Fibroblast of lung (primary cell): Measurements from ENCODE around the gene ATP2A1. TPM values are rescaled to one million over a fixed set of nuclear protein-coding genes. Genes with fewer than 3 reads are reported as not detected.

Source experiments
- DNase-seq, 2 donors: peaks; one replicate each; pipeline versions ENCODE4 v3.0.0 to v3.0.0-alpha.2; 2010; ENCODE audit warnings: low read depth in 2 of 2
- H2AFZ ChIP-seq: 2 replicates; pipeline ENCODE4 v1.5.1; 2012; ENCODE audit warnings: low read length, control low read depth, inconsistent platforms
- H3K27ac ChIP-seq: 2 replicates; pipeline ENCODE4 v1.5.1; 2011; ENCODE audit warnings: low read length, control low read depth; ENCODE audit not compliant: insufficient read depth
- H3K27me3 ChIP-seq: 2 replicates; pipeline ENCODE4 v1.5.1; 2011; ENCODE audit warnings: mild to moderate bottlenecking, low read length; ENCODE audit not compliant: control insufficient read depth, insufficient read depth
- H3K36me3 ChIP-seq: 2 replicates; pipeline ENCODE4 v1.5.1; 2011; ENCODE audit warnings: low read length; ENCODE audit not compliant: control insufficient read depth, insufficient read depth
- H3K4me1 ChIP-seq: 2 replicates; pipeline ENCODE4 v1.5.1; 2011; ENCODE audit warnings: low read length; ENCODE audit not compliant: control insufficient read depth, insufficient read depth; ENCODE audit errors: extremely low read depth
- H3K4me2 ChIP-seq: 2 replicates; pipeline ENCODE4 v1.5.1; 2011; ENCODE audit warnings: low read length, control low read depth; ENCODE audit not compliant: insufficient read depth; ENCODE audit errors: extremely low read depth
- H3K4me3 ChIP-seq, 4 experiments: fragments of 200-600 bp in 1 of 4; sonication (generic) in 1 of 4; replicated peaks in 1 of 4; 2 replicates each; pipeline ENCODE4 v1.5.1; 2011 to 2016; ENCODE audit warnings: low read length in 4 of 4, low read depth in 3 of 4, mild to moderate bottlenecking in 3 of 4, control low read depth in 2 of 4, inconsistent platforms in 1 of 4, mixed read lengths in 1 of 4; ENCODE audit not compliant: insufficient read depth in 1 of 4; ENCODE audit errors: control extremely low read depth in 1 of 4
- H3K79me2 ChIP-seq: 2 replicates; pipeline ENCODE4 v1.5.1; 2012; ENCODE audit warnings: mild to moderate bottlenecking, low read length, inconsistent platforms; ENCODE audit not compliant: control insufficient read depth, insufficient read depth
- H3K9ac ChIP-seq: 2 replicates; pipeline ENCODE4 v1.5.1; 2011; ENCODE audit warnings: mild to moderate bottlenecking, low read length, control low read depth; ENCODE audit not compliant: insufficient read depth
- H3K9me3 ChIP-seq: 2 replicates; pipeline ENCODE4 v1.5.1; 2012; ENCODE audit warnings: low read depth, low read length; ENCODE audit not compliant: control insufficient read depth, insufficient read depth
- H4K20me1 ChIP-seq: 2 replicates; pipeline ENCODE4 v1.5.1; 2011; ENCODE audit warnings: low read length; ENCODE audit not compliant: control insufficient read depth, insufficient read depth; ENCODE audit errors: extremely low read depth
- EZH2 ChIP-seq: IDR thresholded peaks from 2 replicates; pipeline ENCODE4 v1.5.1; 2012; ENCODE audit warnings: low read length, control low read depth, mild to moderate bottlenecking; ENCODE audit errors: missing control alignments
- polyA plus RNA-seq, 2 donors: library from polyadenylated mRNA; depleted of rRNA in 1 of 2; stranded (reverse) in 1 of 2; unstranded in 1 of 2; fragments of >200 nt; gene quantifications; 2 replicates each; pipeline ENCODE4 v1.2.1, GENCODE V29; 2011 to 2012; ENCODE audit warnings: missing spikeins in 1 of 2
- total RNA-seq: library from RNA; depleted of rRNA; stranded (reverse); fragments of >200 nt; gene quantifications from 2 replicates; pipeline ENCODE4 v1.2.1, GENCODE V29; 2014
- TF ChIP-seq, protein P1 (sequence below), 2 donors: IDR thresholded peaks in 1 of 2; conservative IDR thresholded peaks in 1 of 2; 1 replicate in 1 of 2; 2 replicates in 1 of 2; pipeline ENCODE4 v1.5.1; 2011 to 2012; ENCODE audit warnings: low read length in 2 of 2, control low read depth in 1 of 2, inconsistent platforms in 1 of 2, low read depth in 1 of 2, mild to moderate bottlenecking in 1 of 2

The ATP2A1 gene
- total and polyA plus RNA-seq, 2 donors (not counting 1 experiment from before 2014, with no cell fraction given): 0.22 to 0.33 TPM

DNA sequence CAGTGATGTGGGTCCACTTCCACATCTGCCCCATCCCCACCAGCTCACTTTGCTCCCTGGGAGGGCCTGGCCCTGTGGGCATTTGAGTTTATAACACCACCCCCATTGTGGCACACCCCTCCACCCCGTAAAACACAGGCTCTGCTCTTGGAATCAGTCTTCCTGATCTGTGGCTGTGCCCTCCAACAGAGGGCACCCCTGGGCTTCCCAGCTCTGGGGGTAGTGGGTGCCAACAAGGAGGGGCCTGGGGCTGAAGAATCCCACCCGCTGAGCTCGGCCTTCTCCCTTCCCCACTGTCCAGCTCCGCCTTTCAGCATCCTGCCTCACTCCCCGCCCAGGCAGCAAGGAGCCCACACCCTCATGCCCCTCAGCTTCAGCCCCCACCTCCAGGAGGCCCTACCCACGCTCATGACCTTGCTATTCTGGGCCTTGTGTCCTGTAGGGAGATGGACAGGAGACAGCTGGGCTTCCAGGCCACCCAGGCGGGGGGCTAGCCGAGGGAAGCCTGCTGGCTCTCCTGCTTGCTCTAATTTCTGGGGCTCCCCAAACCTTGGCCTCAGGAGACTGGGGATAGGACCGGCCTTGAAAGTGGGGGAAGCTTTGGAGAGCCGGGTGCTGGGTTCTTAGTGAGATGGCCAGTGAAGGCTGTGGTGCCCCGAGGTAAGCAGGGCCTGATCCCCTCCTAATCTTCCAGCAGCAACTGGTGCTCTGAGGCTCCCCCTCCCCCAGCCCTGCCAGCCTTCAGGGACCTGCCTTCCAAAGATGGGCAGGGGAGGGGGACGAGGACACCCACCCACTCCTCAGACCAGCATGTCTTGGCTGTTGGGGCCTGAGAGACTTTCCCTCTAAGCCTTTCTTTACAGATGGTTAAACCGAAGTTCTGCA, 2.9 kb upstream of the ATP2A1 start:
- TF ChIP-seq EZH2: no peak
- TF ChIP-seq, protein P1, sequence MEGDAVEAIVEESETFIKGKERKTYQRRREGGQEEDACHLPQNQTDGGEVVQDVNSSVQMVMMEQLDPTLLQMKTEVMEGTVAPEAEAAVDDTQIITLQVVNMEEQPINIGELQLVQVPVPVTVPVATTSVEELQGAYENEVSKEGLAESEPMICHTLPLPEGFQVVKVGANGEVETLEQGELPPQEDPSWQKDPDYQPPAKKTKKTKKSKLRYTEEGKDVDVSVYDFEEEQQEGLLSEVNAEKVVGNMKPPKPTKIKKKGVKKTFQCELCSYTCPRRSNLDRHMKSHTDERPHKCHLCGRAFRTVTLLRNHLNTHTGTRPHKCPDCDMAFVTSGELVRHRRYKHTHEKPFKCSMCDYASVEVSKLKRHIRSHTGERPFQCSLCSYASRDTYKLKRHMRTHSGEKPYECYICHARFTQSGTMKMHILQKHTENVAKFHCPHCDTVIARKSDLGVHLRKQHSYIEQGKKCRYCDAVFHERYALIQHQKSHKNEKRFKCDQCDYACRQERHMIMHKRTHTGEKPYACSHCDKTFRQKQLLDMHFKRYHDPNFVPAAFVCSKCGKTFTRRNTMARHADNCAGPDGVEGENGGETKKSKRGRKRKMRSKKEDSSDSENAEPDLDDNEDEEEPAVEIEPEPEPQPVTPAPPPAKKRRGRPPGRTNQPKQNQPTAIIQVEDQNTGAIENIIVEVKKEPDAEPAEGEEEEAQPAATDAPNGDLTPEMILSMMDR (conservative IDR thresholded peaks at IDR 0.05 in 1 of 2, IDR thresholded peaks at IDR 0.05 in 1 of 2; ENCODE audit: low read depth in 1 of 2, low read length in 2 of 2): peak; percentile 4 to 10
- Histone ChIP-seq H3K79me2 (no peaks in the 10 kb centered on the region), H3K9ac (no peak overlapping the region), H4K20me1 (no peaks in the 10 kb centered on the region), H3K27ac (no peak overlapping the region), H3K27me3 (no peaks in the 10 kb centered on the region), H3K4me3 (no peak overlapping the region), H3K4me1 (peaks cover 6% of the 10 kb centered on the region), H2AFZ (no peak overlapping the region), H3K4me2 (no peak overlapping the region), H3K36me3 (peaks cover 10% of the 10 kb centered on the region), H3K9me3 (no peaks in the 10 kb centered on the region)
- DNase-seq: peak in 1 of 2 donors; percentile 6

DNA sequence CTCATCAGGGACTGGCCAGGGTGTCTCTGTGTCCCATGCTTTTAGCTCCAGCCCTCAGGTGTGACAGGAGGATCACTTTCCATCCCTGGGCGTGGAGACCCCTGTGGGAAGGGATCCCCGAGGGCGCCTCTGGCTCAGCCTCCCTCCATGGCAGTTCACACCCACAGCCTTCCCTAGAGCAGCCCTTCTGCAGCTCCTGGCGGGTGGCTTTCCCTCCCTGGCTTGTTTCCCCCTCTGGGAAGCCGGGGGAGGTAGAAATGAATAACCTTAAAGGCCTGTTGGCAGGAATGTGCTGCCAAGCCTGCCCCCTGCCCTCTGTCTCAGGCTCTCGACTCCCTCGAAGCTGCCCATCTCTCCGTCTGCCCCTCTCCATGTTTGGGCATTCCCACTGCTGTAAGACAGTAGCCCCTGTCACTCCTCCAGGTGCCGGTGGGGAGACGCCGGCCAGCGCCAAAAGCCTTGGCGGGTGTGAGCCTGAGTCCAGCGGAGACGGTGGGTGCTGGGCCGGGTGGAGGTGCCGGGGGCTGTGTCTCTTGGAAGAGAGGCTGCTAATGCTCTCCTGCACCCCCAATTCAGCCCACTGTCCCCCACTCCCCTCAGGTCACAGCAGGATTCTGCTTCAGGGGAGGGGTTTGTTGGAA, 2.1 kb upstream of the ATP2A1 start:
- Histone ChIP-seq H2AFZ (no peak overlapping the region), H3K4me2 (no peak overlapping the region), H3K4me3 (no peak overlapping the region), H3K27ac (no peak overlapping the region), H3K4me1 (peaks cover 6% of the 10 kb centered on the region), H3K36me3 (peaks cover 9% of the 10 kb centered on the region), H3K79me2 (no peaks in the 10 kb centered on the region), H3K27me3 (no peaks in the 10 kb centered on the region), H3K9ac (no peak overlapping the region), H4K20me1 (no peaks in the 10 kb centered on the region), H3K9me3 (no peaks in the 10 kb centered on the region)
- TF ChIP-seq, protein P1 (conservative IDR thresholded peaks at IDR 0.05 in 1 of 2, IDR thresholded peaks at IDR 0.05 in 1 of 2; ENCODE audit: low read depth in 1 of 2, low read length in 2 of 2): no peak
- TF ChIP-seq EZH2: no peak
- no peak for DNase-seq

DNA sequence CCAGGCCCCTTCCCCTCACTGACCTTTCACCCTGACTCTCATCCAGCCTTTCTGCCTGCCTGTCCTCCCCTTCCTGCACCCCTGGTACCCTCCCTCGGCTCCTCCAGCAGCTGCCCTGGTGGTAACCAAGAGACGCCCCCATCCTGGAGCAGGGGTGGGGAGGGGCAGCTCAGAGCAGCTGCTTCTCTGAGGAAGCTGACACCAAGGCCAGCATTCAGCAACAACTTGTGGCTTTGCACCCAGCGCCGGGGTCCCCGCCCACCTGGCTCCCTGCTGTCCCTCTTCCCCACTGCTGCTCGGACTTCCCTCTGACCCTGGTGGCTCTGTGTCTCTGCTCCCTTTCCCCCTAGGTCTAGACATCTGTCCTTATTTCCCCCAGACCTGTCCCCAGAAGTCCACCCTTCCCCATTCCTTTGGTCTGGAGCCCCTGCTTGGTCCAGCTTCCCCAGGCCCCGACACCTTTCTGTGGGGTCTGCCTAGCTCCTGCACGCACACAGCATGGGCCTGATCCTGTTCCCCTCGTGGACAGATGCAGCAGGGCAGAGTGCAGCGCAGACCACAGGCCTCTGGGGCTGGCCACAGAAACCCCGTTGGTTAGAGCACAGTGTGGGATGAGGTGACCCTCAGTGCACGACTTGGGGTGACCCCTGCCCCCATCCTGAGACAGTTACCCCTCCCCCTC, 1.2 kb upstream of the ATP2A1 start:
- no peak for DNase-seq
- H3K27me3 ChIP-seq: no peaks in the 10 kb centered on the region
- H3K27ac ChIP-seq: no peak overlapping the region
- no peak overlapping the region for H2AFZ ChIP-seq
- no peaks in the 10 kb centered on the region for H3K79me2 ChIP-seq
- H3K4me3 ChIP-seq: no peak overlapping the region
- no peak for TF ChIP-seq EZH2
- TF ChIP-seq, protein P1 (conservative IDR thresholded peaks at IDR 0.05 in 1 of 2, IDR thresholded peaks at IDR 0.05 in 1 of 2; ENCODE audit: low read depth in 1 of 2, low read length in 2 of 2): no peak
- no peaks in the 10 kb centered on the region for H3K9me3 ChIP-seq
- H3K36me3 ChIP-seq: peaks cover 6% of the 10 kb centered on the region
- H3K4me2 ChIP-seq: no peak overlapping the region
- H3K9ac ChIP-seq: no peak overlapping the region
- H3K4me1 ChIP-seq: peaks cover 6% of the 10 kb centered on the region
- H4K20me1 ChIP-seq: no peaks in the 10 kb centered on the region
